ENCODE results near the gene XRCC1.

- TF ChIP-seq CTCF (conservative IDR thresholded peaks at IDR 0.05; ENCODE audit: low read depth, low read length): peak; percentile 49
- no peak for TF ChIP-seq EZH2phosphoT487 (IDR thresholded peaks at IDR 0.05; ENCODE audit: borderline replicate concordance, low read length)
These were observed 40.2 kb downstream of the XRCC1 start for GRCh38 chr19:43534816-43535761.
